ENCODE measurements around the gene AFMID. TPM values are rescaled to one million over a fixed set of nuclear protein-coding genes. Genes with fewer than 3 reads are reported as not detected.

The AFMID gene
- total and polyA plus RNA-seq, 2 of the 13 experiments (the other 11 are each of a cell fraction or from before 2014, with no cell fraction given): 249 to 270 TPM

- TF ChIP-seq HOXA9 (CRISPR knock-in tag; IDR thresholded peaks at IDR 0.05; ENCODE audit: borderline replicate concordance) (peak; percentile 99), TBL1XR1 (IDR thresholded peaks at IDR 0.05; ENCODE audit: borderline replicate concordance, low read length, partially characterized antibody) (peak; percentile 77), PPARG (CRISPR knock-in tag; conservative IDR thresholded peaks at IDR 0.05) (peak; percentile 53; the same call in 1 of the 2 replicates), HOXA7 (CRISPR knock-in tag; IDR thresholded peaks at IDR 0.05) (peak; percentile 99), ZNF451 (CRISPR knock-in tag; IDR thresholded peaks at IDR 0.05) (peak; percentile 86; the same call in 1 of the 2 replicates), TBX2 (CRISPR knock-in tag; IDR thresholded peaks at IDR 0.05; ENCODE audit: borderline replicate concordance) (0 out of 2 replicates have a peak, but pooled peaks have one; percentile 64), HNF4G (IDR thresholded peaks at IDR 0.05; ENCODE audit: borderline replicate concordance, low read depth, low read length) (peak; percentile 50; the same call in 1 of the 2 replicates), HNF4G (CRISPR knock-in tag; IDR thresholded peaks at IDR 0.05; ENCODE audit: borderline replicate concordance, low read depth) (no peak; the same call in 1 of the 2 replicates), RELA (CRISPR knock-in tag; IDR thresholded peaks at IDR 0.05) (0 out of 2 replicates have a peak, but pooled peaks have one; percentile 50), CHD2 (IDR thresholded peaks at IDR 0.05; ENCODE audit: low read depth, low read length) (peak; percentile 51; the same call in 1 of the 2 replicates), IKZF5 (CRISPR knock-in tag; IDR thresholded peaks at IDR 0.05) (0 out of 2 replicates have a peak, but pooled peaks have one; percentile 73), RARG (CRISPR knock-in tag; IDR thresholded peaks at IDR 0.05; ENCODE audit: low read depth) (0 out of 2 replicates have a peak, but pooled peaks have one; percentile 53), ZNF788 (CRISPR knock-in tag; IDR thresholded peaks at IDR 0.05; ENCODE audit: borderline replicate concordance) (peak; percentile 96; the same call in 1 of the 2 replicates), CBFB (CRISPR knock-in tag; IDR thresholded peaks at IDR 0.05) (peak; percentile 93), ZNF790 (CRISPR knock-in tag; IDR thresholded peaks at IDR 0.05; ENCODE audit: borderline replicate concordance) (no peak; the same call in 1 of the 2 replicates), TFAP4 (IDR thresholded peaks at IDR 0.05; ENCODE audit: borderline replicate concordance, low read depth) (peak; percentile 10; the same call in 1 of the 2 replicates), BORCS8-MEF2B (CRISPR knock-in tag; IDR thresholded peaks at IDR 0.05) (peak; percentile 100), ZNF776 (CRISPR knock-in tag; IDR thresholded peaks at IDR 0.05) (peak; percentile 82; the same call in 1 of the 2 replicates), TCF7 (IDR thresholded peaks at IDR 0.05; ENCODE audit: low read depth) (no peak), ZFX (CRISPR knock-in tag; IDR thresholded peaks at IDR 0.05; ENCODE audit: low read depth) (peak; percentile 75), DMAP1 (CRISPR knock-in tag; IDR thresholded peaks at IDR 0.05) (peak; percentile 90), ZGPAT (CRISPR knock-in tag; IDR thresholded peaks at IDR 0.05) (peak; percentile 89), SOX13 (IDR thresholded peaks at IDR 0.05) (no peak), SOX13 (CRISPR knock-in tag; conservative IDR thresholded peaks at IDR 0.05 in 1 of 2, IDR thresholded peaks at IDR 0.05 in 1 of 2) (peak in 1 of 2 experiments; percentile 50; a peak in 2 of 4 replicates), FOXO1 (CRISPR knock-in tag; IDR thresholded peaks at IDR 0.05) (peak; percentile 70; the same call in 1 of the 2 replicates), ZMAT3 (CRISPR knock-in tag; conservative IDR thresholded peaks at IDR 0.05) (peak; percentile 89), ATF7-NPFF (CRISPR knock-in tag; IDR thresholded peaks at IDR 0.05; ENCODE audit: low read depth) (peak; percentile 100)
These were observed at the start of gene AFMID, which contains the start of gene TK1 (continued) for GRCh38 chr17:78186692-78187595.

Measured in HepG2 (cell line).